Sigmoid colon (tissue), 4 donors: ENCODE measurements around the gene MYBPC3.

Source experiments
- EP300 ChIP-seq, 4 donors: sonication (generic); formaldehyde crosslinking; IDR thresholded peaks; one replicate each; pipeline ENCODE4 v1.6.1; 2017; ENCODE audit warnings: antibody characterized with exemption in 4 of 4
- POLR2A ChIP-seq, 2 donors: fragments of 450-650 bp; IDR thresholded peaks; one replicate each; pipeline ENCODE4 v1.6.1; 2016; ENCODE audit warnings: antibody characterized with exemption in 2 of 2, mild to moderate bottlenecking in 2 of 2, moderate library complexity in 2 of 2
- POLR2AphosphoS5 ChIP-seq, 4 donors: sonication (generic); formaldehyde crosslinking; IDR thresholded peaks; one replicate each; pipeline ENCODE4 v1.6.1; 2017; ENCODE audit warnings: antibody characterized with exemption in 4 of 4
- TF ChIP-seq, protein P1 (sequence below), 4 experiments: fragments of 450-650 bp in 3 of 4; fragments of 200-600 bp in 1 of 4; IDR thresholded peaks; one replicate each; pipeline ENCODE4 v1.5.1; 2016 to 2019; ENCODE audit warnings: antibody characterized with exemption in 4 of 4, mild to moderate bottlenecking in 3 of 4, moderate library complexity in 2 of 4

DNA sequence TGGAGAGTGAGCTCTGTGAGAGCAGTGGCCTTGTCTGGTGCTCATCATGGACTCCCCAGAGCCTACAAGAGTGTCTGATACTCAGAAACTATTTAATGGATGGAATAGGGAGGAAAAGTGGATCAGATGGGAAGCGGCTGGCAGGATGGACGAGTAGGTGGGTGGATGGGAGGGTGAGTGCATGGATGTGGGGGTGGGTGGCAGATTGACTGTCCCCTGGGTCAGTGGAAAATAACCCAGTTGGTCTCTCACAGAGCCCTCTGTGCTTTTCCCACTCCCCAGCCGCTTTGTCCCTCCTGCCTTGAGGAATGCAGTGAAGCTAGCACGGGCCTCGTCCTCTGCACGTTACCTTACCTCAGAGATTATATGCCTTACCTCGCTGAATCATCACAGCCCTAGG lies 19.9 kb upstream of the MYBPC3 start:
- no peak for TF ChIP-seq POLR2A (IDR thresholded peaks at IDR 0.05)
- TF ChIP-seq, protein P1, sequence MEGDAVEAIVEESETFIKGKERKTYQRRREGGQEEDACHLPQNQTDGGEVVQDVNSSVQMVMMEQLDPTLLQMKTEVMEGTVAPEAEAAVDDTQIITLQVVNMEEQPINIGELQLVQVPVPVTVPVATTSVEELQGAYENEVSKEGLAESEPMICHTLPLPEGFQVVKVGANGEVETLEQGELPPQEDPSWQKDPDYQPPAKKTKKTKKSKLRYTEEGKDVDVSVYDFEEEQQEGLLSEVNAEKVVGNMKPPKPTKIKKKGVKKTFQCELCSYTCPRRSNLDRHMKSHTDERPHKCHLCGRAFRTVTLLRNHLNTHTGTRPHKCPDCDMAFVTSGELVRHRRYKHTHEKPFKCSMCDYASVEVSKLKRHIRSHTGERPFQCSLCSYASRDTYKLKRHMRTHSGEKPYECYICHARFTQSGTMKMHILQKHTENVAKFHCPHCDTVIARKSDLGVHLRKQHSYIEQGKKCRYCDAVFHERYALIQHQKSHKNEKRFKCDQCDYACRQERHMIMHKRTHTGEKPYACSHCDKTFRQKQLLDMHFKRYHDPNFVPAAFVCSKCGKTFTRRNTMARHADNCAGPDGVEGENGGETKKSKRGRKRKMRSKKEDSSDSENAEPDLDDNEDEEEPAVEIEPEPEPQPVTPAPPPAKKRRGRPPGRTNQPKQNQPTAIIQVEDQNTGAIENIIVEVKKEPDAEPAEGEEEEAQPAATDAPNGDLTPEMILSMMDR (IDR thresholded peaks at IDR 0.05), result no peak
- TF ChIP-seq POLR2AphosphoS5 (IDR thresholded peaks at IDR 0.05), result no peak
- no peak for TF ChIP-seq EP300 (IDR thresholded peaks at IDR 0.05)
